Stomach (tissue), 4 donors: Measurements from ENCODE around the gene NDUFB5.

ENCODE experiments used
- EP300 ChIP-seq: sonication (generic); formaldehyde crosslinking; IDR thresholded peaks from one replicate; pipeline ENCODE4 v1.6.1; 2017; ENCODE audit warnings: antibody characterized with exemption
- POLR2A ChIP-seq, 4 donors: fragments of 450-650 bp; IDR thresholded peaks; one replicate each; pipeline ENCODE4 v1.6.1; 2016; ENCODE audit warnings: antibody characterized with exemption in 4 of 4, control low read depth in 2 of 4, mild to moderate bottlenecking in 1 of 4, moderate library complexity in 1 of 4
- TF ChIP-seq, protein P1 (sequence below), 7 experiments: fragments of 450-650 bp in 4 of 7; fragments of 200-600 bp in 3 of 7; sonication (generic) in 3 of 7; IDR thresholded peaks; one replicate each; pipeline ENCODE4 v1.5.1; 2016 to 2019; ENCODE audit warnings: antibody characterized with exemption in 7 of 7, control low read depth in 2 of 7, mild to moderate bottlenecking in 1 of 7

DNA sequence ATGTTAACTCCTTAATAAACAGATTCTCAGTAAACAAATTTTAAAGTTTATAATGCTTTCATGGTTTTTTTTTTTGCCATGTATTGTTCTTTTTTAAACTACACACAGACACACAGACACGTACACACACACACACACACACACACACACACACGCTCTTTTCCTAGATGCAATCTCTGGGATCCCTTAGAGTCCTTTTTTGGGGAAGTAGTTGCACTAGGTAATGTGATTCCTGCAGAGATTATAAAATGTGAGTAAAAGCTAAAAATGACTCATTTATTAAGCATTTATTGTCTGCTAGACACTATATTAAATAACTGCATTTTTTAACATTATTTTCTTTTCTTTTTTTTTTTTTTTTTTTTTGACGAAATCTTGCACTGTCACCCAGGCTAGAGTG is 19.9 kb downstream of the NDUFB5 start:
- TF ChIP-seq, protein P1, sequence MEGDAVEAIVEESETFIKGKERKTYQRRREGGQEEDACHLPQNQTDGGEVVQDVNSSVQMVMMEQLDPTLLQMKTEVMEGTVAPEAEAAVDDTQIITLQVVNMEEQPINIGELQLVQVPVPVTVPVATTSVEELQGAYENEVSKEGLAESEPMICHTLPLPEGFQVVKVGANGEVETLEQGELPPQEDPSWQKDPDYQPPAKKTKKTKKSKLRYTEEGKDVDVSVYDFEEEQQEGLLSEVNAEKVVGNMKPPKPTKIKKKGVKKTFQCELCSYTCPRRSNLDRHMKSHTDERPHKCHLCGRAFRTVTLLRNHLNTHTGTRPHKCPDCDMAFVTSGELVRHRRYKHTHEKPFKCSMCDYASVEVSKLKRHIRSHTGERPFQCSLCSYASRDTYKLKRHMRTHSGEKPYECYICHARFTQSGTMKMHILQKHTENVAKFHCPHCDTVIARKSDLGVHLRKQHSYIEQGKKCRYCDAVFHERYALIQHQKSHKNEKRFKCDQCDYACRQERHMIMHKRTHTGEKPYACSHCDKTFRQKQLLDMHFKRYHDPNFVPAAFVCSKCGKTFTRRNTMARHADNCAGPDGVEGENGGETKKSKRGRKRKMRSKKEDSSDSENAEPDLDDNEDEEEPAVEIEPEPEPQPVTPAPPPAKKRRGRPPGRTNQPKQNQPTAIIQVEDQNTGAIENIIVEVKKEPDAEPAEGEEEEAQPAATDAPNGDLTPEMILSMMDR (IDR thresholded peaks at IDR 0.05), result no peak
- TF ChIP-seq POLR2A (IDR thresholded peaks at IDR 0.05) (no peak), EP300 (no peak)
